HepG2 (cell line): ENCODE data around the gene FMN2. TPM values are rescaled to one million over a fixed set of nuclear protein-coding genes. Genes with fewer than 3 reads are reported as not detected.

Experiments
- ATAC-seq: fragments of 200-7000 bp; cut with Tn5 transposase; 3 replicates; pipeline ENCODE4 v1.9.1; 2020; ENCODE audit warnings: mild to moderate bottlenecking, moderate library complexity
- BruUV-seq: library from RNA; stranded (reverse); fragments of 400-500 nt; replicated peaks from 2 replicates; lab custom pipeline; 2021; lab: Mats Ljungman, UMichigan
- CTCF ChIA-PET: fragments of 300-600 bp; formaldehyde crosslinking; extraction: SDS; loops from one replicate; lab custom pipeline; 2021; ENCODE audit warnings: low total read pairs, inconsistent platforms, low intra/inter-chr PET ratio; lab: Yijun Ruan, JAX
- POLR2A ChIA-PET: fragments of 350-600 bp; sonication (Branson Sonifier 250); formaldehyde crosslinking; loops from one replicate; lab custom pipeline; 2020; ENCODE audit warnings: antibody characterized with exemption, inconsistent platforms; lab: Yijun Ruan, JAX
- DNase-seq: peaks from one replicate; pipeline ENCODE4 v3.0.0-alpha.2; 2015; ENCODE audit warnings: low spot score
- FAIRE-seq: peaks from 3 replicates; lab custom pipeline; 2011; peaks lifted over from hg19 to GRCh38; lab: Jason Lieb, UNC
- H2AFZ ChIP-seq: one replicate; pipeline ENCODE4 v1.6.1; 2011; ENCODE audit warnings: low read length, inconsistent platforms
- H3K27ac ChIP-seq: fragments of 300-600 bp; 3 replicates; pipeline ENCODE4 v1.8.0; 2011; ENCODE audit warnings: mixed run types, mild to moderate bottlenecking, mixed read lengths, low read length, inconsistent platforms; ENCODE audit not compliant: insufficient read depth; ENCODE audit errors: extremely low read length
- H3K27me3 ChIP-seq, 2 experiments: fragments of 200-600 bp in 1 of 2; 2 replicates in 1 of 2; 3 replicates in 1 of 2; pipeline versions ENCODE4 v1.6.0 to v1.8.0; 2011; ENCODE audit warnings: low read length in 2 of 2, mild to moderate bottlenecking in 2 of 2, moderate library complexity in 2 of 2, inconsistent platforms in 1 of 2; ENCODE audit not compliant: insufficient read depth in 2 of 2, control insufficient read depth in 1 of 2
- H3K36me3 ChIP-seq, 2 experiments: fragments of 200-600 bp in 1 of 2; replicated peaks in 1 of 2; 2 replicates in 1 of 2; 3 replicates in 1 of 2; pipeline versions ENCODE4 v1.5.1 to v1.8.0; 2011; ENCODE audit warnings: low read length in 2 of 2, inconsistent platforms in 1 of 2; ENCODE audit not compliant: insufficient read depth in 2 of 2, control insufficient read depth in 1 of 2
- H3K4me1 ChIP-seq: 2 replicates; pipeline ENCODE4 v1.5.1; 2012; ENCODE audit warnings: low read length, inconsistent platforms; ENCODE audit not compliant: insufficient read depth
- H3K4me2 ChIP-seq: 2 replicates; pipeline ENCODE4 v1.6.0; 2011; ENCODE audit warnings: low read depth, low read length, inconsistent platforms
- H3K4me3 ChIP-seq, 3 experiments: fragments of 200-600 bp in 1 of 3; sonication (generic), shearing (Covaris generic) in 1 of 3; replicated peaks in 1 of 3; 2 replicates each; pipeline ENCODE4 v1.5.1; 2011 to 2016; ENCODE audit warnings: low read length in 3 of 3, inconsistent platforms in 2 of 3, low read depth in 2 of 3, mild to moderate bottlenecking in 2 of 3, control low read depth in 1 of 3, mixed read lengths in 1 of 3; ENCODE audit not compliant: insufficient read depth in 1 of 3
- H3K79me2 ChIP-seq: one replicate; pipeline ENCODE4 v1.6.1; 2011; ENCODE audit warnings: low read length, inconsistent platforms; ENCODE audit not compliant: insufficient read depth
- H3K9ac ChIP-seq: 2 replicates; pipeline ENCODE4 v1.6.0; 2011; ENCODE audit warnings: mild to moderate bottlenecking, low read depth, low read length, inconsistent platforms; ENCODE audit not compliant: insufficient read depth
- H3K9me3 ChIP-seq: 2 replicates; pipeline ENCODE4 v1.5.1; 2012; ENCODE audit warnings: mild to moderate bottlenecking, low read length
- H4K20me1 ChIP-seq: 2 replicates; pipeline ENCODE4 v1.6.0; 2011; ENCODE audit warnings: inconsistent platforms, mild to moderate bottlenecking, low read length, moderate library complexity; ENCODE audit not compliant: insufficient read depth
- MIXL1 ChIP-seq: IDR thresholded peaks from 2 replicates; pipeline ENCODE4 v1.6.1; 2016
- RFXAP ChIP-seq: sonication (generic); formaldehyde crosslinking; IDR thresholded peaks from 2 replicates; pipeline ENCODE4 v1.4.0; 2020; ENCODE audit warnings: missing genetic modification reagents, borderline replicate concordance
- SP2 ChIP-seq: sonication (generic); formaldehyde crosslinking; IDR thresholded peaks from 2 replicates; pipeline ENCODE4 v1.5.1; 2020; ENCODE audit warnings: mild to moderate bottlenecking, missing genetic modification reagents
- TAF15 ChIP-seq: fragments of 200-400 bp; formaldehyde crosslinking; IDR thresholded peaks from one replicate; pipeline ENCODE4 v1.6.1; 2018; ENCODE audit warnings: mild to moderate bottlenecking, low read depth, low read length; ENCODE audit not compliant: poor library complexity, severe bottlenecking
- ZNF3 ChIP-seq: IDR thresholded peaks from 2 replicates; pipeline ENCODE4 v1.7.0; 2017; ENCODE audit warnings: inconsistent platforms
- ZNF543 ChIP-seq: sonication (generic); formaldehyde crosslinking; IDR thresholded peaks from 2 replicates; pipeline ENCODE4 v1.4.0; 2020; ENCODE audit warnings: mild to moderate bottlenecking, missing genetic modification reagents
- ZNF598 ChIP-seq: sonication (generic); formaldehyde crosslinking; IDR thresholded peaks from 2 replicates; pipeline ENCODE4 v1.5.1; 2020; ENCODE audit warnings: mild to moderate bottlenecking, missing genetic modification reagents, borderline replicate concordance
- ZNF619 ChIP-seq: sonication (generic); formaldehyde crosslinking; IDR thresholded peaks from 2 replicates; pipeline ENCODE4 v1.4.0; 2020; ENCODE audit warnings: mild to moderate bottlenecking, missing genetic modification reagents
- ZNF747 ChIP-seq: sonication (generic); formaldehyde crosslinking; IDR thresholded peaks from 2 replicates; pipeline ENCODE4 v1.8.1; 2023; ENCODE audit warnings: missing genetic modification reagents, mild to moderate bottlenecking, borderline replicate concordance
- WGBS: methylation state at CpG from one replicate; pipeline ENCODE4 v1.1.6; 2017; ENCODE audit warnings: low lambda C conversion rate; 5-methylcytosine and 5-hydroxymethylcytosine counted together
- in situ Hi-C: cut with HindIII; loops from 2 replicates; pipeline ENCODE4 v1.10.0; 2017; ENCODE audit warnings: low pct_unique_long_range_greater_than_20kb; ENCODE audit not compliant: extremely low pct_ligation_motif_present
- intact Hi-C: fragments of 100-400 bp; cut with micrococcal nuclease; formaldehyde crosslinking; loops from one replicate; pipeline ENCODE4 v1.10.0; 2022; ENCODE audit not compliant: unreplicated experiment
- polyA plus RNA-seq, 8 experiments: library from polyadenylated mRNA; depleted of rRNA in 3 of 8; stranded (reverse) in 7 of 8; unstranded in 1 of 8; fragments of >200 nt; fragmentation: Illumina TruSeq in 4 of 8; extraction: Trizol in 4 of 8; gene quantifications; 2 replicates each; pipeline versions ENCODE4 v1.2.1 to v1.2.3, GENCODE V29; 2011 to 2016; ENCODE audit warnings: low read depth in 4 of 8, missing spikeins in 1 of 8, mixed read lengths in 1 of 8; ENCODE audit not compliant: insufficient read depth in 1 of 8
- total RNA-seq, 5 experiments: library from RNA; depleted of rRNA; stranded (reverse); fragments of >200 nt; fragmentation: Illumina TruSeq; extraction: Trizol; gene quantifications; 2 replicates each; pipeline ENCODE4 v1.2.3, GENCODE V29; 2016; ENCODE audit warnings: low read depth in 1 of 5
- TF ChIP-seq, protein P1 (sequence below): sonication (generic); formaldehyde crosslinking; IDR thresholded peaks from 2 replicates; pipeline ENCODE4 v1.5.0; 2020; ENCODE audit warnings: missing genetic modification reagents
- TF ChIP-seq, protein P2 (sequence below): sonication (generic); formaldehyde crosslinking; IDR thresholded peaks from 2 replicates; pipeline ENCODE4 v1.4.0; 2020; ENCODE audit warnings: low read depth, missing genetic modification reagents
- TF ChIP-seq, protein P3 (sequence below): sonication (generic); formaldehyde crosslinking; IDR thresholded peaks from 2 replicates; pipeline ENCODE4 v1.9.0; 2021; ENCODE audit warnings: missing genetic modification reagents, borderline replicate concordance
- TF ChIP-seq, protein P4 (sequence below): sonication (generic); formaldehyde crosslinking; conservative IDR thresholded peaks from 2 replicates; pipeline ENCODE4 v1.8.0; 2022; ENCODE audit warnings: mild to moderate bottlenecking, moderate library complexity, missing genetic modification reagents
- TF ChIP-seq, protein P5 (sequence below): sonication (generic); formaldehyde crosslinking; IDR thresholded peaks from 2 replicates; pipeline ENCODE4 v1.5.0; 2020; ENCODE audit warnings: mild to moderate bottlenecking, missing genetic modification reagents, moderate library complexity

The FMN2 gene
- total and polyA plus RNA-seq, 2 of the 13 experiments (the other 11 are each of a cell fraction or from before 2014, with no cell fraction given): not detected

DNA sequence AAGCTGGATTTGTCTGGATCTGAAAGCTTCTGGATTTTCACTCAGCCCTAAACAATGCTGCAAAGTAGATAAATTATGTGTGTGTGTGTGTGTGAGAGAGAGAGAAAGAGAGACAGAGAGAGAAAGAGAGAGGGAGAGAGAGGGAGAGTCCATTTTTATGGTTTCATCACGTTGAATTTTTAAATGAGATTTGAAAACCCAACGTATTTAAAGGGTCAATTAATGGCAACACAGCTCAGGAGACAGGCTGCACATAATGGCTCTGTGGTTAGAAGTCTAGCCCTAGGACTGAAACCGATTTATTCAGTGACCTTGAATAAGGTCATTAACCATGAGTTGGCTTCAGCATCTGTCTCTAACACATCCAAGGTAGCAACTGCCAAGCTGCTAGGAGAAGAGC is 35.3 kb upstream of the FMN2 start:
- POLR2A ChIA-PET: no interaction called here
- TF ChIP-seq ZNF3 (CRISPR knock-in tag): no peak
- TF ChIP-seq ZNF598 (CRISPR knock-in tag): no peak
- TF ChIP-seq, protein P1, sequence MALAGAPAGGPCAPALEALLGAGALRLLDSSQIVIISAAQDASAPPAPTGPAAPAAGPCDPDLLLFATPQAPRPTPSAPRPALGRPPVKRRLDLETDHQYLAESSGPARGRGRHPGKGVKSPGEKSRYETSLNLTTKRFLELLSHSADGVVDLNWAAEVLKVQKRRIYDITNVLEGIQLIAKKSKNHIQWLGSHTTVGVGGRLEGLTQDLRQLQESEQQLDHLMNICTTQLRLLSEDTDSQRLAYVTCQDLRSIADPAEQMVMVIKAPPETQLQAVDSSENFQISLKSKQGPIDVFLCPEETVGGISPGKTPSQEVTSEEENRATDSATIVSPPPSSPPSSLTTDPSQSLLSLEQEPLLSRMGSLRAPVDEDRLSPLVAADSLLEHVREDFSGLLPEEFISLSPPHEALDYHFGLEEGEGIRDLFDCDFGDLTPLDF (CRISPR knock-in tag): no peak
- TF ChIP-seq ZNF747: no peak
- no peak for TF ChIP-seq SP2 (CRISPR knock-in tag)
- no peak for TF ChIP-seq MIXL1
- TF ChIP-seq TAF15: no peak
- TF ChIP-seq, protein P2, sequence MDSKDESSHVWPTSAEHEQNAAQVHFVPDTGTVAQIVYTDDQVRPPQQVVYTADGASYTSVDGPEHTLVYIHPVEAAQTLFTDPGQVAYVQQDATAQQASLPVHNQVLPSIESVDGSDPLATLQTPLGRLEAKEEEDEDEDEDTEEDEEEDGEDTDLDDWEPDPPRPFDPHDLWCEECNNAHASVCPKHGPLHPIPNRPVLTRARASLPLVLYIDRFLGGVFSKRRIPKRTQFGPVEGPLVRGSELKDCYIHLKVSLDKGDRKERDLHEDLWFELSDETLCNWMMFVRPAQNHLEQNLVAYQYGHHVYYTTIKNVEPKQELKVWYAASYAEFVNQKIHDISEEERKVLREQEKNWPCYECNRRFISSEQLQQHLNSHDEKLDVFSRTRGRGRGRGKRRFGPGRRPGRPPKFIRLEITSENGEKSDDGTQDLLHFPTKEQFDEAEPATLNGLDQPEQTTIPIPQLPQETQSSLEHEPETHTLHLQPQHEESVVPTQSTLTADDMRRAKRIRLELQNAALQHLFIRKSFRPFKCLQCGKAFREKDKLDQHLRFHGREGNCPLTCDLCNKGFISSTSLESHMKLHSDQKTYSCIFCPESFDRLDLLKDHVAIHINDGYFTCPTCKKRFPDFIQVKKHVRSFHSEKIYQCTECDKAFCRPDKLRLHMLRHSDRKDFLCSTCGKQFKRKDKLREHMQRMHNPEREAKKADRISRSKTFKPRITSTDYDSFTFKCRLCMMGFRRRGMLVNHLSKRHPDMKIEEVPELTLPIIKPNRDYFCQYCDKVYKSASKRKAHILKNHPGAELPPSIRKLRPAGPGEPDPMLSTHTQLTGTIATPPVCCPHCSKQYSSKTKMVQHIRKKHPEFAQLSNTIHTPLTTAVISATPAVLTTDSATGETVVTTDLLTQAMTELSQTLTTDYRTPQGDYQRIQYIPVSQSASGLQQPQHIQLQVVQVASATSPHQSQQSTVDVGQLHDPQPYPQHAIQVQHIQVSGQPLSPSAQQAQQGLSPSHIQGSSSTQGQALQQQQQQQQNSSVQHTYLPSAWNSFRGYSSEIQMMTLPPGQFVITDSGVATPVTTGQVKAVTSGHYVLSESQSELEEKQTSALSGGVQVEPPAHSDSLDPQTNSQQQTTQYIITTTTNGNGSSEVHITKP (CRISPR knock-in tag): no peak
- TF ChIP-seq, protein P3, sequence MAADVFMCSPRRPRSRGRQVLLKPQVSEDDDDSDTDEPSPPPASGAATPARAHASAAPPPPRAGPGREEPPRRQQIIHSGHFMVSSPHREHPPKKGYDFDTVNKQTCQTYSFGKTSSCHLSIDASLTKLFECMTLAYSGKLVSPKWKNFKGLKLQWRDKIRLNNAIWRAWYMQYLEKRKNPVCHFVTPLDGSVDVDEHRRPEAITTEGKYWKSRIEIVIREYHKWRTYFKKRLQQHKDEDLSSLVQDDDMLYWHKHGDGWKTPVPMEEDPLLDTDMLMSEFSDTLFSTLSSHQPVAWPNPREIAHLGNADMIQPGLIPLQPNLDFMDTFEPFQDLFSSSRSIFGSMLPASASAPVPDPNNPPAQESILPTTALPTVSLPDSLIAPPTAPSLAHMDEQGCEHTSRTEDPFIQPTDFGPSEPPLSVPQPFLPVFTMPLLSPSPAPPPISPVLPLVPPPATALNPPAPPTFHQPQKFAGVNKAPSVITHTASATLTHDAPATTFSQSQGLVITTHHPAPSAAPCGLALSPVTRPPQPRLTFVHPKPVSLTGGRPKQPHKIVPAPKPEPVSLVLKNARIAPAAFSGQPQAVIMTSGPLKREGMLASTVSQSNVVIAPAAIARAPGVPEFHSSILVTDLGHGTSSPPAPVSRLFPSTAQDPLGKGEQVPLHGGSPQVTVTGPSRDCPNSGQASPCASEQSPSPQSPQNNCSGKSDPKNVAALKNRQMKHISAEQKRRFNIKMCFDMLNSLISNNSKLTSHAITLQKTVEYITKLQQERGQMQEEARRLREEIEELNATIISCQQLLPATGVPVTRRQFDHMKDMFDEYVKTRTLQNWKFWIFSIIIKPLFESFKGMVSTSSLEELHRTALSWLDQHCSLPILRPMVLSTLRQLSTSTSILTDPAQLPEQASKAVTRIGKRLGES: no peak
- TF ChIP-seq RFXAP (CRISPR knock-in tag): no peak
- TF ChIP-seq ZNF619 (CRISPR knock-in tag): no peak
- TF ChIP-seq ZNF543 (CRISPR knock-in tag): no peak
- TF ChIP-seq, protein P4, sequence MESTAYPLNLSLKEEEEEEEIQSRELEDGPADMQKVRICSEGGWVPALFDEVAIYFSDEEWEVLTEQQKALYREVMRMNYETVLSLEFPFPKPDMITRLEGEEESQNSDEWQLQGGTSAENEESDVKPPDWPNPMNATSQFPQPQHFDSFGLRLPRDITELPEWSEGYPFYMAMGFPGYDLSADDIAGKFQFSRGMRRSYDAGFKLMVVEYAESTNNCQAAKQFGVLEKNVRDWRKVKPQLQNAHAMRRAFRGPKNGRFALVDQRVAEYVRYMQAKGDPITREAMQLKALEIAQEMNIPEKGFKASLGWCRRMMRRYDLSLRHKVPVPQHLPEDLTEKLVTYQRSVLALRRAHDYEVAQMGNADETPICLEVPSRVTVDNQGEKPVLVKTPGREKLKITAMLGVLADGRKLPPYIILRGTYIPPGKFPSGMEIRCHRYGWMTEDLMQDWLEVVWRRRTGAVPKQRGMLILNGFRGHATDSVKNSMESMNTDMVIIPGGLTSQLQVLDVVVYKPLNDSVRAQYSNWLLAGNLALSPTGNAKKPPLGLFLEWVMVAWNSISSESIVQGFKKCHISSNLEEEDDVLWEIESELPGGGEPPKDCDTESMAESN (CRISPR knock-in tag): no peak
- TF ChIP-seq, protein P5, sequence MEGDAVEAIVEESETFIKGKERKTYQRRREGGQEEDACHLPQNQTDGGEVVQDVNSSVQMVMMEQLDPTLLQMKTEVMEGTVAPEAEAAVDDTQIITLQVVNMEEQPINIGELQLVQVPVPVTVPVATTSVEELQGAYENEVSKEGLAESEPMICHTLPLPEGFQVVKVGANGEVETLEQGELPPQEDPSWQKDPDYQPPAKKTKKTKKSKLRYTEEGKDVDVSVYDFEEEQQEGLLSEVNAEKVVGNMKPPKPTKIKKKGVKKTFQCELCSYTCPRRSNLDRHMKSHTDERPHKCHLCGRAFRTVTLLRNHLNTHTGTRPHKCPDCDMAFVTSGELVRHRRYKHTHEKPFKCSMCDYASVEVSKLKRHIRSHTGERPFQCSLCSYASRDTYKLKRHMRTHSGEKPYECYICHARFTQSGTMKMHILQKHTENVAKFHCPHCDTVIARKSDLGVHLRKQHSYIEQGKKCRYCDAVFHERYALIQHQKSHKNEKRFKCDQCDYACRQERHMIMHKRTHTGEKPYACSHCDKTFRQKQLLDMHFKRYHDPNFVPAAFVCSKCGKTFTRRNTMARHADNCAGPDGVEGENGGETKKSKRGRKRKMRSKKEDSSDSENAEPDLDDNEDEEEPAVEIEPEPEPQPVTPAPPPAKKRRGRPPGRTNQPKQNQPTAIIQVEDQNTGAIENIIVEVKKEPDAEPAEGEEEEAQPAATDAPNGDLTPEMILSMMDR (CRISPR knock-in tag): no peak

More for the DNA sequence above, 35.3 kb upstream of the FMN2 start:
- DNase-seq: no peak
- no peak overlapping the region for H3K9ac ChIP-seq
- 3% methylated on average over 3 of the region's 3 CpGs for WGBS
- no peak for ATAC-seq
- no peak overlapping the region for H2AFZ ChIP-seq
- H3K9me3 ChIP-seq: no peaks in the 10 kb centered on the region
- FAIRE-seq: no peak
- no peaks in the 10 kb centered on the region for H3K4me1 ChIP-seq
- H3K36me3 ChIP-seq: no peaks in the 10 kb centered on the region
- in situ Hi-C loops (no loop called here), intact Hi-C loops (no loop called here)
- CTCF ChIA-PET: no interaction called here
- no peaks in the 10 kb centered on the region for H3K79me2 ChIP-seq
- no peaks in the 10 kb centered on the region for H3K27me3 ChIP-seq
- H3K27ac ChIP-seq: no peak overlapping the region
- H3K4me2 ChIP-seq: no peak overlapping the region
- no TSS peak for BruUV-seq
- no peak overlapping the region for H3K4me3 ChIP-seq
- no peaks in the 10 kb centered on the region for H4K20me1 ChIP-seq
